GM21390 (cell line): ENCODE results near the gene NCAPD2.
"Not testable (repeated sequence)": the region's sequence is repeated elsewhere in the genome, so short reads cannot be mapped to it uniquely, and the experiment has no call there.

ENCODE experiments used
- ATAC-seq: cut with Tn5 transposase; IDR thresholded peaks from one replicate; pipeline ENCODE4 v1.9.1; 2021; ENCODE audit not compliant: unreplicated experiment

The NCAPD2 gene

DNA sequence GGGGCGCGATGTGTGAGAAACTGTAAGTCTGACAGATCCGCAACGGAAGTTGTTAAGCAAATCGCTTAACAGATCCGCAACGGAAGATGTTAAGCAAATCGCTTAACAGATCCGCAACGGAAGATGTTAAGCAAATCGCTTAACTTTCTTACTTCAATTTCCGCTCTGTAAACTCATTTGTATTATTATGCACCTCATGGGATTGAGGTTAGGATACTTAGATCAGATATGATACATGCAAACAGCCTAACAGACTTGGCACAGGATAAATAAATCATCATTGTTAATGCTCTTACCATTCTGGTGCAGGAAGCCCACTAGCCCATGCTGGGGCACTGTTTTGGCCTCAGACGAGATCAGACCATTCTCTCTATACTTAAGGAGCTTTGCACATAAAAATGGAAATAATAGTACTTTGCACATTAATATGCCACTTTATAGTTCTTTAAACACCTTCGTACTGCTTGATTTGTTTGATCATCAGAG, 399 bp downstream of the NCAPD2 start:
- ATAC-seq, result peak; percentile 21

DNA sequence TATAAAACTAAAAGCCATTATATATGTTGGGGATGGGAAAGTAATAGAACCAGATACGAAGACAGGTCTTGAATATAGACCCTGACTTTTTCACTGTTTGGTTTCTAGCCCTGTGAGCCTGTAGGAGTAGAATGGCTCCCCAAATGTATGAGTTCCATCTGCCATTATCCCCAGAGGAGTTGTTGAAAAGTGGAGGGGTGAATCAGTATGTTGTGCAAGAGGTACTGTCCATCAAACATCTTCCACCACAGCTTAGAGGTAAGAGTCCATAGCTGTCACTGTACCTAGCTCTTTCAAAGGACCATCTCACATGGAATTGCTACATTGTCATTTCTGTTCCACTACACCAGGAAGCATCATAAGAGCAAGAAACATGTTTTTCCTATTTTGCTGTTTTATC, 1.1 kb downstream of the NCAPD2 start:
- no peak for ATAC-seq

DNA sequence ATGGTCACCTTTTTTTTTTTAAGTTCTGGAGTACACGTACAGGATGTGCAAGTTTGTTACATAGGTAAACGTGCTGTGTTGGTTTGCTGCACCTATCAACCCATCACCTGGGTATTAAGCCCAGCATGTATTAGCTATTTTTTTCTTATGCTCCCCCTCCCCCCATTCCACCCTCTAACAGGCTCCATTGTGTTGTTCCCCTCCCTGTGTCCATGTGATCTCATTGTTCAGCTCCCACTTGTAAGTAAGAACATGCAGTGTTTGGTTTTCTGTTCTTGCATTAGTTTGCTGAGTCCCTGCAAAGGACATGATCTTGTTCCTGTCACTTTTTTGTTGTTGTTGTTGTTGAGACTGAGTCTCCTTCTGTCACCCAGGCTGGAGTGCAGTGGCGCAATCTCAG, 3.4 kb downstream of the NCAPD2 start:
- not testable (repeated sequence) for ATAC-seq

DNA sequence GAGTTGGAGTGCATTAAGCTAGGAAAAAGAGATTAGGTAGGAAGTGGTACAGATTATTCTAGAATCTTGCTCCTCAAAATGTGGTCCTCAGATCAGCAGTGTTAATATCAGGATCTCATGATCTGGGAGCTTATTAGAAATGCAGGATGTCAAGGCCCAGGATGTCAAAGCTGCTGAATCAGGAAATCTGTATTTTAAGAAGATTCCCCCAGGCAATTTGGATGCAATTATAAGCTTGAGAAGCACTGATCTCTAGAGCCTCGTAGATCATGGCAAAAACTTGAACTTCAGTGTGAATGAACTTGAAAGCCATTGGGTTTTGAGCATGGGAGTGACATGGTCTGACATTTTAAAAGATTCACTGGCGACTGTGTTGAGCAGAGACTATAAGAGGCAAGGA, 6.6 kb downstream of the NCAPD2 start:
- no peak for ATAC-seq

DNA sequence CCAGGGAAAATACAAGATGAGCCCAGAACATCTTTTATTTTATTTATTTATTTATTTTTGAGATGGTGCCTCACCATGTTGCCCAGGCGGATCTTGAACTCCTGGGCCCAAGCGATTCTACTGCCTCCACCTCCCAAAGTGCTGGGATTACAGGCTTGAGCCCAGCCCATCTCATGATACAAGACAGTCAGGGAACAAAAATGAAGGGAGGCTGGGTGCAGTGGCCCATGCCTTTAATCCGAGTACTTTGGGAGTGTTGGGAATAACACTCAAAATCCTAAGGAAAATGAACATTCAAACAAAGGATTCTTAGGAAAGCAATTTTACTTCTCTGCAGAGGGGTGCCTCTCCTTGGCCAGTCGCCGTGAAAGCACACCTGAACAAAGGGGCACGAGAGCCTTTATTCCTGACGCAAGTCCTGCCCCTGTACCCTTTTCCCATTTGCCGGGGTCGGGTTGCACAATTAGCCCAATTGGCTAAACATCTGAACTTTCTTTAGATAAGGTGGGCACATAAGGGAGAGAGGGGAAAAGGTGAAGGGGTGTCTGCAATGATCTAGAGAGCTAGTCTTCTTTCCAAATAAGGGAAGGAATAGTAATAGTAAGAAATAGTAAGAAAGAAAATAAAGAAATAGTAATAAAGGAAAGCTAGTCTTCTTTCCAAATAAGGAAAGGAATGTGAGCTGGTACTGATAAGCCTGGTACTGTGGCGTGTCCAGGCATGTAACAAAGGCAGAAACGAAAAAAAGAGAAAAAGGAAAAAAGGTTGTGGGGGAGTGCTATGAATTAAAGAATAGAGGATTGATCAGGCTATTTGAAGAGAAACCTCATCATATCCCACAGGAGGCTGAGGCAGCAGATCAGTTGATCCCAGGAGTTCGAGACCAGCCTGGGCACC, 13.4 kb downstream of the NCAPD2 start:
- ATAC-seq, result no peak

DNA sequence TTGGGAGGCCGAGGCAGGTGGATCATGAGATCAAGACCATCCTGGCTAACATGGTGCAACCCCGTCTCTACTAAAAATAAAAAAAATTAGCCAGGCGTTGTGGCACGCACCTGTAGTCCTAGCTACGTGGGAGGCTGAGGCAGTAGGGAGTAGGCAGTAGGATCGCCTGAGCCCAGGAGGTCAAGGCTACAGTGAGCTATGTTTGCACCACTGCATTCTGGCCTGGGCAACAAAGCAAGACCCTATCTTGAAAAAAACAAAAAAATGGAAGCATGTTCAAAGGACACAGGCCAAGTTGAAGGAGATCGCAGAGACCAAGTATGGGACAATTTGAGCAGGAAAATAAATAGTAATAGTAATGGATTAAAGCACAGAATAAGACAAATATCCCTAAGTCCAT, 14.2 kb downstream of the NCAPD2 start:
- no peak for ATAC-seq

DNA sequence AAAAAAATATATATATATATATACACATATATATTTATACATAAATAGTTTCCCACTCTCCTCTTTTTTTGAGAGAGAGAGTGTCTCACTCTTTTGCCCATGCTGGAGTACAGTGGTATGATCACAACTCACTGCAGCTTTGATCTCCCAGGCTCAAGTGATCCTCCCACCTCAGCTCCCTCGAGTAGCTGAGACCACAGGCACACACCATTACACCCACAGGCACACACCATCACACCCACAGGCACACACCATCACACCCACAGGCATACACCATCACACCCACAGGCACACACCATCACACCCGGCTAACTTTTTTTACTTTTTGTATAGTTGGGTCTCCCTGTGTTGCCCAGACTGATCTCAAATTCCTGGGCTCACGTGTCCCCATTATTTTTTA, 26.3 kb downstream of the NCAPD2 start:
- ATAC-seq, result no peak

DNA sequence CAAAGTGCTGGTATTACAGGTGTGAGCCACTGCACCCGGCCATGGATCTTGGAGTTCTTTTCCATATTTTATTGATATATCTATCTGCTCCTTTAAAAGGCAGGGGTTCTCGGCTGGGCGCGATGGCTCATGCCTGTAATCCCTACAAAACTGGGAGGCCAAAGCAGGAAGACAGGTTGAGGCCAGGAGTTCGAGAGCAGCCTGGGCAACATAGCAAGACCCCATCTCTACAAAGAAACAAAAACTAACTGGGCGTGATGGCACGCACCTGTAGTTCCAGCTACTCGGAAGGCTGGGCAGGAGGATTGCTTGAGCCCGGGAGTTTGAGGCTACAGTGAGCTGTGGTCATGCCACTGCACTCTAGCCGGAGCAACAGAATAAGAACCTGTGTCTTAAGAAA, 28.3 kb downstream of the NCAPD2 start:
- no peak for ATAC-seq

DNA sequence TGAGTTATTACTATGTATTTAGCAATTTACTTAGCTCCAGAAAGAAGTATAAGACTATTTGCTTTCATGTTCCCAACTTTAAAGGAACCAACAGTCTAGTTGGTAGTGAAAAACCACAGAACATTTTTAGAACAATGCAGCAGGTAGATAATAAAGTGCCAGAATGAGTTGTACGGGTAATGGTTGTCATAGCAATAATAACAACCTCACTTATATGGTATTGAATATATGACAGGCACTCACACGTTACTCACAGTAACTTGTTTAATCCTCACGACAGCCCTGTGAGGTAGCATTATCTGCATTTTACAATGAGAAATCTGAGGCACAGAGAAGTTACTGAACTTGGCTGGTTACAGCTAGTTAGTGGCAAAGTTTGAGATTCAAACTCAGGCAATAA, 29.8 kb downstream of the NCAPD2 start:
- ATAC-seq, result no peak

DNA sequence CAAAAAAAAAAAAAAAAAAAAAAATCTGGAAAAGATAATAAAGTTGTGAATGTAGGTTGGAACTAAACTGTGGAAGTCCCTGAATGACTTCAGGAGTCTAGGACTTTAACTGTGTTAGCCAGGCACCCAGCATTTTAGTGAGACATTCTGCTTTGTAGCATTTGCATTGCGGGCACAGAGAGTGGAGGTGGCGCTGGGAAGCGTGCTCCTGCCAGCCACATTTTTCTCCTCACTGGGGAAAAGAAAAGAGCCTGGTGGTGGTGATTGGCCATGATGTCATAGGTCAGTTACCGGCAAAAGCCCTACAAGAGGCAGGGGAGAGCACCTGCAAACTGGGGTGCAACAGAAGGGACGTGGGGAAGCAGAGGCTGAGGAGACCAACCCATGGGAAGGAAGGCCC, 30.7 kb downstream of the NCAPD2 start:
- no peak for ATAC-seq

DNA sequence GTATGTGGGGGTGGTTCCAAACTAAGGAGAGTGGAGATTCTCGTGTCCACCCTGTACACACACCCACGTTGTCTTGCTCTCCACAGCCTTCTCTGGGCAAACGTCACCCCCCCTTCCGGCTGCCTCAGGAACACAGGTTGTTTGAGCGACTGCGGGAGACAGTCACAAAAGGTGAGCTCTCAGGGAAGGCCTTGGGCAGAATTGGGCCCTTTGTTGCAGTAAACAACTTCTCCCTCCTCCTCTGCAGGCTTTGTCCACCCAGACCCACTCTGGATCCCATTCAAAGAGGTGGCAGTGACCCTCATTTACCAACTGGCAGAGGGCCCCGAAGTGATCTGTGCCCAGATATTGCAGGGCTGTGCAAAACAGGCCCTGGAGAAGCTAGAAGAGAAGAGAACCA, 32.3 kb downstream of the NCAPD2 start:
- ATAC-seq, result no peak

DNA sequence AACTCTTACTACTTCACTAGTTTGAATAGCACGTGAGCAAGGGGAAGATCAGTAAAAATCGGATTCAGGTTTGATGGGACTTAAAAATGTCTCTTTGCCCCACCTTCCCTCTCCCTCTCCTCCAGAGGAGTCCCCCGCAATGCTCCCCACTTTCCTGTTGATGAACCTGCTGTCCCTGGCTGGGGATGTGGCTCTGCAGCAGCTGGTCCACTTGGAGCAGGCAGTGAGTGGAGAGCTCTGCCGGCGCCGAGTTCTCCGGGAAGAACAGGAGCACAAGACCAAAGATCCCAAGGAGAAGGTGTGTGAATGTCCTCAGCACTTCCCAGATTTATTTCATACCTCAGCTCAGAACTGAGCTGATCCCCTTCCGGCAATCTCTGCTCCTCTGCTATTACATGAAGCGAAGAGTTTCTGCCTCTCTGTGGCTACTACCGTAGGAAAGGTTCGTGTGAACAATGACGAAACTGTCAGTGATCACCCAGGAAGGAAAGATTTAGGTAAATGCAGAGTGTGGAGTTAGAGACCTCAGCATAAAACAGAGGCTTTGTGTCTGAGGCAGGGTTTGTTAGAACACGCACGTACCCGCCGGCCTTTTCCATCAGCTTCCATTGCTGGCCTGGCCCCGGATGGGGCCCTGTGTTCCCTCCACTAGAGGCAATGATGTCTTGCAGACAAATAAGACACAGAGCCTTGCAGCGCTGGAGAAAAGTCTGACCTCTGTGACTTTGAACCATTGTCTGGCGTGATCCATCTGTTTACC, 33.0 kb downstream of the NCAPD2 start:
- no peak for ATAC-seq

DNA sequence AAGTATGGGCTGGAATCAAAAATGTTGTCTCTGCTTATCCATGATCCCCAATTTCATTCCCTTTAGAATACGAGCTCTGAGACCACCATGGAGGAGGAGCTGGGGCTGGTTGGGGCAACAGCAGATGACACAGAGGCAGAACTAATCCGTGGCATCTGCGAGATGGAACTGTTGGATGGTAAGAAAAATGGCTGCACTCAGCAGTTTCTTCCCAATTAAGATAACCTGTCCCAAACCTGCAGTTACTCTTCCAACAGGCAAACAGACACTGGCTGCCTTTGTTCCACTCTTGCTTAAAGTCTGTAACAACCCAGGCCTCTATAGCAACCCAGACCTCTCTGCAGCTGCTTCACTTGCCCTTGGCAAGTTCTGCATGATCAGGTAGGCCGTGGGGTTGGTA, 33.8 kb downstream of the NCAPD2 start:
- no peak for ATAC-seq

DNA sequence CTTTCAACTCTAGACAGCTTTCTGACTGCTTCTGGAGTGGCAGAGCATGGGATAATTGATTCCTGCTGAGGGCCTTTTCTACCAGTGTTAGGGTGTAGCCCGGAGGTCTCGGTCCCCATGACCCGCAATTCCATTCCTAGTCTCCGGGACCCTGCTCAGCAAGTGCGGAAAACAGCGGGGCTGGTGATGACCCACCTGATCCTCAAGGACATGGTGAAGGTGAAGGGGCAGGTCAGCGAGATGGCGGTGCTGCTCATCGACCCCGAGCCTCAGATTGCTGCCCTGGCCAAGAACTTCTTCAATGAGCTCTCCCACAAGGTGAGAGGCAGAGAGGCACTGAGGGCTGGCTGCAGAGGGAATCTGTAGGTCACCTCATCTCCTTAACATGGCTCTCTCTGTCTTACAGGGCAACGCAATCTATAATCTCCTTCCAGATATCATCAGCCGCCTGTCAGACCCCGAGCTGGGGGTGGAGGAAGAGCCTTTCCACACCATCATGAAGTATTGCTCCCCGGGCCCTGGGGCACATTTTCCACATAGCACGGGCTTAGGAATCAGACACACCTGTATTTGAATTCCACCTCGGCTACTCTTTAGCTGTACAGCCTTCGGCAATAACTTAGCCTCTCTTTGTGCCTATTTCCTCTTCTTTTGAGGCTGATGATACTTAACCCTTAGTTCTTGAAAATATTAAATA, 34.8 kb downstream of the NCAPD2 start:
- no peak for ATAC-seq

DNA sequence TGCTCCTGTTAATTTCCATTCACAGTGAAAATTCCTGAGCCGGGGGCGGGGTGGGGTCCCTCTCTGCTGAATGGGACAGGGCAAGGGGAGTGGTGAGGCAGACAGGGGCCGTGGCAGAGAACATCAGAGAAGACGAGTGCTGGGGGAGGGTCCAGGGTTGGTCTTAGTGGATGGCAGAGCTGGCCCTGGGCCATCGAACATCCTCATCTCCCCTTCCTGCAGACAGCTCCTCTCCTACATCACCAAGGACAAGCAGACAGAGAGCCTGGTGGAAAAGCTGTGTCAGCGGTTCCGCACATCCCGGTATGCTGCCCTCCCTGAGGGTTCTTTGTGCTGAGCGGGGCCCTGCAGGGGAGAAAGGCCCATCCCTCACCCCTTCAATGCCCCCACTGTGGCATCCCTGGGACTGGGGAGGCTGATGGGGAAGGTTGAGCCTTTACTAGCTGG, 35.4 kb downstream of the NCAPD2 start:
- ATAC-seq, result no peak

DNA sequence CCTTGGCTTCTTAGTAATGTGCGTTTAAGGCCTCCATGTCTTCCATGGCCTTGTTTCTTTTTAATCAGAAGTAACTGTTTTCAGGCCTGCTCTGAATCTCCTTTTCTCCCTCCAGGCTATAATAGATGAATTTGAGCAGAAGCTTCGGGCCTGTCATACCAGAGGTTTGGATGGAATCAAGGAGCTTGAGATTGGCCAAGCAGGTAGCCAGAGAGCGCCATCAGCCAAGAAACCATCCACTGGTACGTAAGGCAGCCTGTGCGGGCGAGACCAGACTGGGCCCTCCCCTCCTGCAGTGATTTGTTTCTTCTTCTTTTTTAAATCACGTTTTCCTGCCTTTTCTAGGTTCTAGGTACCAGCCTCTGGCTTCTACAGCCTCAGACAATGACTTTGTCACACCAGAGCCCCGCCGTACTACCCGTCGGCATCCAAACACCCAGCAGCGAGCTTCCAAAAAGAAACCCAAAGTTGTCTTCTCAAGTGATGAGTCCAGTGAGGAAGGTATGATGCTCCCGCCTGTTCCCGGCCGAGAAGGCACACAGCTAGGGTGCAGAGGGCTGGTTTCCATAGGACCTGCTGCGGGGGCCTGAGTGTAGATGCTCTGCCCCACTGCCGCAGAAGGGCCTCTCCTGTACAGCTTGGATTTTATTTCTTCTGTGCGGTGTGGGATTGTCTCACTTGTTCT, 36.8 kb downstream of the NCAPD2 start:
- ATAC-seq, result no peak

DNA sequence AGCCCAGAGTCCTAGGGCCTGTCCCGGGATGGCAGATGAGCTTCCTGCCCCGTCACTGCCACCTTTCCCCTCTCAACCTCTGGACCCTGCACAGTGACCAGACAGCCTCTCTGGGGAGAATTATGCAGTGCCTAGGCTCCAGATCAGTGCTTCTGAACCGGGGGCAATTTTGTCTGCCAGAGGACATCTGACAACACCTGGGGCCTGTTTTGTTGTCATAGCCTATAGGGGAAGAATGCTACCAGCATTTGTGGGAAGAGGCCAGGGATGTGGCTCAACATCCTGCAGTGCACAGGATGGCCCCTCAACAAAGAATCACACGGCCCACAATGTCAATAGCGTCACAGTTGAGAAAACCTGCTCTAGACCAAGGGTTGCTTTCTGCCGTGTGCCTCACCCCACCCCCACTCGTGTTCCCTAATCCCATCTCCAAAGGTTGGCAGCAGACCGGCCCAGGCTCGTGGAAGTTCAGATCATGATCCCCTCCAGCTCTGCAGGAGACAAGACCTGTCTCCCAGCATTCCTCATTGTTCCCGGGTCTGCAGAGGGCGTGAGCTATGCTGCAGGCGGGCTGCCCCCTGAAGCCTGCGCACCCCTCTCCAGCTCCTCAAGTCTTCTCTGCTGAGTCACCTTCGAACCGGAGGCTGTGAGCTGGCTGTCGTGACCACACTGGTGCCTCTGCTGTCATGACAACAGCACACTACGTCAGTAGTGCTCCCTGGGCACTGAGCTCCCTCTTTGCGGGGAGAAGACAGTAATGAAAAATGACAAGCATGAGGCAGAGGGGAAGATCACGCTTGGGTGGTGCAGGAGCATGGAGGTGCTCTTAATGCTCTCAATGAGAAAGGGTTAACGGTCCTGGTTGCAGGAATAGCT, 38.4 kb downstream of the NCAPD2 start:
- no peak for ATAC-seq

DNA sequence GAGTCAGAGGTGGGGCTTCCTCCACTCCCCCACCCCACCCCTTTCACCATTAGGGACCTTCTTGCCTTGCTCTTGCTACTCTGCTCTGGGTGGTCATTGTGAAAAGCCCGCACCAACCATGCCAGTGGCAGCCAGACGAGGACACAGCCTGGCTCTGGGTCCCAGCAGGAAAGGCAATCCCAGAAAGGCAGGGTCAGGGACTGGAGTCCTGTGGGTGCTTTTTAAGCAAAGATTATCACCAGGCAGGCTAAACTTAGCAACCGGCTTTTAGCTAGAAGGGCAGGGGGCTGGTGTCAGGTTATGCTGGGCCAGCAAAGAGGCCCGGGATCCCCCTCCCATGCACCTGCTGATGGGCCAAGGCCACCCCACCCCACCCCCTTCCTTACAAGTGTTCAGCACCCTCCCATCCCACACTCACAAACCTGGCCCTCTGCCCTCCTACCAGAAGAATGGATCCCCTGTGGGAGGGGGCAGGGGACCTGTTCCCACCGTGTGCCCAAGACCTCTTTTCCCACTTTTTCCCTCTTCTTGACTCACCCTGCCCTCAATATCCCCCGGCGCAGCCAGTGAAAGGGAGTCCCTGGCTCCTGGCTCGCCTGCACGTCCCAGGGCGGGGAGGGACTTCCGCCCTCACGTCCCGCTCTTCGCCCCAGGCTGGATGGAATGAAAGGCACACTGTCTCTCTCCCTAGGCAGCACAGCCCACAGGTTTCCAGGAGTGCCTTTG, 39.2 kb downstream of the NCAPD2 start:
- peak; percentile 20 for ATAC-seq

DNA sequence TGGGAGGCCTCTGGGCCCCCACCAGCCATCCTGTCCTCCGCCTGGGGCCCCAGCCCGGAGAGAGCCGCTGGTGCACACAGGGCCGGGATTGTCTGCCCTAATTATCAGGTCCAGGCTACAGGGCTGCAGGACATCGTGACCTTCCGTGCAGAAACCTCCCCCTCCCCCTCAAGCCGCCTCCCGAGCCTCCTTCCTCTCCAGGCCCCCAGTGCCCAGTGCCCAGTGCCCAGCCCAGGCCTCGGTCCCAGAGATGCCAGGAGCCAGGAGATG, 39.7 kb downstream of the NCAPD2 start:
- peak; percentile 7 for ATAC-seq
